ENCODE measurements around the gene SLC7A7. TPM values are rescaled to one million over a fixed set of nuclear protein-coding genes. Genes with fewer than 3 reads are reported as not detected.

The SLC7A7 gene
- polyA plus RNA-seq, 1 donor = 660 TPM

- no peak overlapping the region for H3K4me3 ChIP-seq (ENCODE audit: low read length)
- no peaks in the 10 kb centered on the region for H3K9me3 ChIP-seq (ENCODE audit: control insufficient read depth, low read depth, low read length)
- peaks cover 12% of the 10 kb centered on the region for H3K4me1 ChIP-seq (ENCODE audit: control insufficient read depth, insufficient read depth, low read length)
- no peak for DNase-seq
- no peaks in the 10 kb centered on the region for H3K27me3 ChIP-seq (ENCODE audit: control insufficient read depth, insufficient read depth, low read length)
- peaks cover 65% of the 10 kb centered on the region for H3K36me3 ChIP-seq (ENCODE audit: control insufficient read depth, insufficient read depth, low read length)
- WGBS (ENCODE audit: insufficient coverage, low lambda C conversion rate) = no CpG with 5 or more reads among the region's 22 CpGs
- no peak overlapping the region for H3K27ac ChIP-seq (ENCODE audit: low read length)
These were observed 29.2 kb upstream of the SLC7A7 start for GRCh38 chr14:22844221-22845102.

- H3K27me3 ChIP-seq (ENCODE audit: control insufficient read depth, insufficient read depth, low read length) = no peaks in the 10 kb centered on the region
- H3K9me3 ChIP-seq (ENCODE audit: control insufficient read depth, low read depth, low read length) = no peaks in the 10 kb centered on the region
- H3K4me1 ChIP-seq (ENCODE audit: control insufficient read depth, insufficient read depth, low read length) = peaks cover 18% of the 10 kb centered on the region
- no CpG with 5 or more reads among the region's 21 CpGs for WGBS (ENCODE audit: insufficient coverage, low lambda C conversion rate)
- no peak for DNase-seq
- H3K4me3 ChIP-seq (ENCODE audit: low read length) = no peak overlapping the region
- no peak overlapping the region for H3K27ac ChIP-seq (ENCODE audit: low read length)
- H3K36me3 ChIP-seq (ENCODE audit: control insufficient read depth, insufficient read depth, low read length) = peaks cover 70% of the 10 kb centered on the region
These were observed 28.1 kb upstream of the SLC7A7 start for GRCh38 chr14:22843123-22843925.

GRCh38 chr14:22842211-22843122, 27.2 kb upstream of the SLC7A7 start:
- Histone ChIP-seq H3K36me3 (ENCODE audit: control insufficient read depth, insufficient read depth, low read length) (peaks cover 70% of the 10 kb centered on the region), H3K4me3 (ENCODE audit: low read length) (no peak overlapping the region), H3K27ac (ENCODE audit: low read length) (no peak overlapping the region), H3K27me3 (ENCODE audit: control insufficient read depth, insufficient read depth, low read length) (no peaks in the 10 kb centered on the region), H3K9me3 (ENCODE audit: control insufficient read depth, low read depth, low read length) (peaks cover 2% of the 10 kb centered on the region), H3K4me1 (ENCODE audit: control insufficient read depth, insufficient read depth, low read length) (peaks cover 16% of the 10 kb centered on the region)
- WGBS (ENCODE audit: insufficient coverage, low lambda C conversion rate) = 93% methylated on average over 6 of the region's 28 CpGs
- no peak for DNase-seq

- Histone ChIP-seq H3K4me1 (ENCODE audit: control insufficient read depth, insufficient read depth, low read length) (peaks cover 16% of the 10 kb centered on the region), H3K27ac (ENCODE audit: low read length) (no peak overlapping the region), H3K27me3 (ENCODE audit: control insufficient read depth, insufficient read depth, low read length) (no peaks in the 10 kb centered on the region), H3K4me3 (ENCODE audit: low read length) (no peak overlapping the region), H3K36me3 (ENCODE audit: control insufficient read depth, insufficient read depth, low read length) (peaks cover 69% of the 10 kb centered on the region), H3K9me3 (ENCODE audit: control insufficient read depth, low read depth, low read length) (peaks cover 4% of the 10 kb centered on the region)
- DNase-seq = no peak
- WGBS (ENCODE audit: insufficient coverage, low lambda C conversion rate) = 100% methylated on average over 1 of the region's 8 CpGs
These were observed 26.5 kb upstream of the SLC7A7 start for GRCh38 chr14:22841769-22842168.

GRCh38 chr14:22841311-22841710, 26.1 kb upstream of the SLC7A7 start:
- peaks cover 16% of the 10 kb centered on the region for H3K4me1 ChIP-seq (ENCODE audit: control insufficient read depth, insufficient read depth, low read length)
- no peak overlapping the region for H3K4me3 ChIP-seq (ENCODE audit: low read length)
- H3K27ac ChIP-seq (ENCODE audit: low read length) = no peak overlapping the region
- no peak for DNase-seq
- H3K36me3 ChIP-seq (ENCODE audit: control insufficient read depth, insufficient read depth, low read length) = peaks cover 64% of the 10 kb centered on the region
- H3K9me3 ChIP-seq (ENCODE audit: control insufficient read depth, low read depth, low read length) = peaks cover 4% of the 10 kb centered on the region
- WGBS (ENCODE audit: insufficient coverage, low lambda C conversion rate) = no CpG with 5 or more reads among the region's 9 CpGs
- no peaks in the 10 kb centered on the region for H3K27me3 ChIP-seq (ENCODE audit: control insufficient read depth, insufficient read depth, low read length)

- Histone ChIP-seq H3K4me1 (ENCODE audit: control insufficient read depth, insufficient read depth, low read length) (peaks cover 19% of the 10 kb centered on the region), H3K9me3 (ENCODE audit: control insufficient read depth, low read depth, low read length) (peaks cover 4% of the 10 kb centered on the region), H3K27ac (ENCODE audit: low read length) (peak overlapping the region; percentile 95), H3K4me3 (ENCODE audit: low read length) (peak overlapping the region; percentile 98), H3K27me3 (ENCODE audit: control insufficient read depth, insufficient read depth, low read length) (no peaks in the 10 kb centered on the region), H3K36me3 (ENCODE audit: control insufficient read depth, insufficient read depth, low read length) (peaks cover 51% of the 10 kb centered on the region)
- no CpG with 5 or more reads among the region's 6 CpGs for WGBS (ENCODE audit: insufficient coverage, low lambda C conversion rate)
- no peak for DNase-seq
These were observed 24.0 kb upstream of the SLC7A7 start for GRCh38 chr14:22839159-22839779.

GRCh38 chr14:22838631-22839041, 23.4 kb upstream of the SLC7A7 start:
- DNase-seq = peak in 1 of 2 donors; percentile 49
- Histone ChIP-seq H3K36me3 (ENCODE audit: control insufficient read depth, insufficient read depth, low read length) (peaks cover 51% of the 10 kb centered on the region), H3K9me3 (ENCODE audit: control insufficient read depth, low read depth, low read length) (peaks cover 4% of the 10 kb centered on the region), H3K4me1 (ENCODE audit: control insufficient read depth, insufficient read depth, low read length) (peaks cover 19% of the 10 kb centered on the region), H3K4me3 (ENCODE audit: low read length) (peak overlapping the region; percentile 98), H3K27ac (ENCODE audit: low read length) (peak overlapping the region; percentile 95), H3K27me3 (ENCODE audit: control insufficient read depth, insufficient read depth, low read length) (no peaks in the 10 kb centered on the region)
- no CpG with 5 or more reads among the region's 6 CpGs for WGBS (ENCODE audit: insufficient coverage, low lambda C conversion rate)

GRCh38 chr14:22837750-22838538, 22.7 kb upstream of the SLC7A7 start:
- H3K4me1 ChIP-seq (ENCODE audit: control insufficient read depth, insufficient read depth, low read length) = peaks cover 19% of the 10 kb centered on the region
- DNase-seq = peak in 1 of 2 donors; percentile 60
- WGBS (ENCODE audit: insufficient coverage, low lambda C conversion rate) = no CpG with 5 or more reads among the region's 25 CpGs

GRCh38 chr14:22837114-22837749, 22.0 kb upstream of the SLC7A7 start:
- peaks cover 42% of the 10 kb centered on the region for H3K36me3 ChIP-seq (ENCODE audit: control insufficient read depth, insufficient read depth, low read length)
- H3K27ac ChIP-seq (ENCODE audit: low read length) = peak overlapping the region; percentile 95
- H3K27me3 ChIP-seq (ENCODE audit: control insufficient read depth, insufficient read depth, low read length) = no peaks in the 10 kb centered on the region
- H3K4me3 ChIP-seq (ENCODE audit: low read length) = peak overlapping the region; percentile 98
- WGBS (ENCODE audit: insufficient coverage, low lambda C conversion rate) = 27% methylated on average over 3 of the region's 57 CpGs
- H3K9me3 ChIP-seq (ENCODE audit: control insufficient read depth, low read depth, low read length) = peaks cover 4% of the 10 kb centered on the region
- DNase-seq = peak in 1 of 2 donors; percentile 76
- H3K4me1 ChIP-seq (ENCODE audit: control insufficient read depth, insufficient read depth, low read length) = peaks cover 19% of the 10 kb centered on the region

More at GRCh38 chr14:22837750-22838538, 22.7 kb upstream of the SLC7A7 start:
- H3K9me3 ChIP-seq (ENCODE audit: control insufficient read depth, low read depth, low read length) = peaks cover 4% of the 10 kb centered on the region
- peak overlapping the region; percentile 98 for H3K4me3 ChIP-seq (ENCODE audit: low read length)
- no peaks in the 10 kb centered on the region for H3K27me3 ChIP-seq (ENCODE audit: control insufficient read depth, insufficient read depth, low read length)
- peaks cover 49% of the 10 kb centered on the region for H3K36me3 ChIP-seq (ENCODE audit: control insufficient read depth, insufficient read depth, low read length)
- H3K27ac ChIP-seq (ENCODE audit: low read length) = peak overlapping the region; percentile 95
